GM12892 (cell line): ENCODE measurements around the gene ANKRD24.

Source experiments
- POLR2A ChIP-seq: IDR thresholded peaks from 2 replicates; pipeline ENCODE4 v1.6.1; 2011; ENCODE audit warnings: low read depth, low read length, control low read depth
- POLR2AphosphoS5 ChIP-seq: IDR thresholded peaks from 2 replicates; pipeline ENCODE4 v1.6.1; 2011; ENCODE audit warnings: low read depth, low read length, control low read depth

DNA sequence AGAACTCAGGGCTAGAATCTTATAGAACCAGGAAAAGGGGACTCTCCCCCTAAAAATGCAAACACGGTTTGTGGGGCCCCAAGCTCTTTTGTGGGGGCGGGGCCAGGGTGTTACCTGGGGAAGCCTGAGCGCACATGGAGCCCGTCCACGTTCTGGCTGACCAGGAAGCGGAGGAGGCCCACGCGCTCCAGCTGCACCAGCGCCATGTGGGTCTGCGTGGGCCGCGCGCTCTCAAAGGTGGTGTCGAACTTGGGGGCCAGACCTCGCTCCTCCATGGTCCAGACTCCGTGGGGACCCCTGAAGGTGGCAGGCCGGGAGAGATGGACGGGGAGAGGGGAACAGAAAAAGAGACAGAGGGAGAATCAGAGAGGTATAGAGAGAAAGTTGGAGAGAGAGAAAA is 3.5 kb upstream of the ANKRD24 start:
- TF ChIP-seq POLR2AphosphoS5 (no peak), POLR2A (no peak)
